HepG2 (cell line): ENCODE results near the gene ANGPTL2. TPM values are rescaled to one million over a fixed set of nuclear protein-coding genes. Genes with fewer than 3 reads are reported as not detected.

ENCODE experiments used
- ATAC-seq: fragments of 200-7000 bp; cut with Tn5 transposase; 3 replicates; pipeline ENCODE4 v1.9.1; 2020; ENCODE audit warnings: mild to moderate bottlenecking, moderate library complexity
- BruUV-seq: library from RNA; stranded (reverse); fragments of 400-500 nt; replicated peaks from 2 replicates; lab custom pipeline; 2021; lab: Mats Ljungman, UMichigan
- CTCF ChIA-PET: fragments of 300-600 bp; formaldehyde crosslinking; extraction: SDS; loops from one replicate; lab custom pipeline; 2021; ENCODE audit warnings: low total read pairs, inconsistent platforms, low intra/inter-chr PET ratio; lab: Yijun Ruan, JAX
- POLR2A ChIA-PET: fragments of 350-600 bp; sonication (Branson Sonifier 250); formaldehyde crosslinking; loops from one replicate; lab custom pipeline; 2020; ENCODE audit warnings: antibody characterized with exemption, inconsistent platforms; lab: Yijun Ruan, JAX
- DNase-seq: peaks from one replicate; pipeline ENCODE4 v3.0.0-alpha.2; 2015; ENCODE audit warnings: low spot score
- FAIRE-seq: peaks from 3 replicates; lab custom pipeline; 2011; peaks lifted over from hg19 to GRCh38; lab: Jason Lieb, UNC
- H2AFZ ChIP-seq: one replicate; pipeline ENCODE4 v1.6.1; 2011; ENCODE audit warnings: low read length, inconsistent platforms
- H3K27ac ChIP-seq: fragments of 300-600 bp; 3 replicates; pipeline ENCODE4 v1.8.0; 2011; ENCODE audit warnings: mixed run types, mild to moderate bottlenecking, mixed read lengths, low read length, inconsistent platforms; ENCODE audit not compliant: insufficient read depth; ENCODE audit errors: extremely low read length
- H3K27me3 ChIP-seq, 2 experiments: fragments of 200-600 bp in 1 of 2; 2 replicates in 1 of 2; 3 replicates in 1 of 2; pipeline versions ENCODE4 v1.6.0 to v1.8.0; 2011; ENCODE audit warnings: low read length in 2 of 2, mild to moderate bottlenecking in 2 of 2, moderate library complexity in 2 of 2, inconsistent platforms in 1 of 2; ENCODE audit not compliant: insufficient read depth in 2 of 2, control insufficient read depth in 1 of 2
- H3K36me3 ChIP-seq, 2 experiments: fragments of 200-600 bp in 1 of 2; replicated peaks in 1 of 2; 2 replicates in 1 of 2; 3 replicates in 1 of 2; pipeline versions ENCODE4 v1.5.1 to v1.8.0; 2011; ENCODE audit warnings: low read length in 2 of 2, inconsistent platforms in 1 of 2; ENCODE audit not compliant: insufficient read depth in 2 of 2, control insufficient read depth in 1 of 2
- H3K4me1 ChIP-seq: 2 replicates; pipeline ENCODE4 v1.5.1; 2012; ENCODE audit warnings: low read length, inconsistent platforms; ENCODE audit not compliant: insufficient read depth
- H3K4me2 ChIP-seq: 2 replicates; pipeline ENCODE4 v1.6.0; 2011; ENCODE audit warnings: low read depth, low read length, inconsistent platforms
- H3K4me3 ChIP-seq, 3 experiments: fragments of 200-600 bp in 1 of 3; sonication (generic), shearing (Covaris generic) in 1 of 3; replicated peaks in 1 of 3; 2 replicates each; pipeline ENCODE4 v1.5.1; 2011 to 2016; ENCODE audit warnings: low read length in 3 of 3, inconsistent platforms in 2 of 3, low read depth in 2 of 3, mild to moderate bottlenecking in 2 of 3, control low read depth in 1 of 3, mixed read lengths in 1 of 3; ENCODE audit not compliant: insufficient read depth in 1 of 3
- H3K79me2 ChIP-seq: one replicate; pipeline ENCODE4 v1.6.1; 2011; ENCODE audit warnings: low read length, inconsistent platforms; ENCODE audit not compliant: insufficient read depth
- H3K9ac ChIP-seq: 2 replicates; pipeline ENCODE4 v1.6.0; 2011; ENCODE audit warnings: mild to moderate bottlenecking, low read depth, low read length, inconsistent platforms; ENCODE audit not compliant: insufficient read depth
- H3K9me3 ChIP-seq: 2 replicates; pipeline ENCODE4 v1.5.1; 2012; ENCODE audit warnings: mild to moderate bottlenecking, low read length
- H4K20me1 ChIP-seq: 2 replicates; pipeline ENCODE4 v1.6.0; 2011; ENCODE audit warnings: inconsistent platforms, mild to moderate bottlenecking, low read length, moderate library complexity; ENCODE audit not compliant: insufficient read depth
- FLYWCH1 ChIP-seq: sonication (generic); formaldehyde crosslinking; IDR thresholded peaks from 2 replicates; pipeline ENCODE4 v1.8.1; 2023; ENCODE audit warnings: mild to moderate bottlenecking, missing genetic modification reagents
- GFI1 ChIP-seq: sonication (generic); formaldehyde crosslinking; IDR thresholded peaks from 2 replicates; pipeline ENCODE4 v1.5.0; 2020; ENCODE audit warnings: missing genetic modification reagents, mild to moderate bottlenecking, borderline replicate concordance
- HOXA3 ChIP-seq: sonication (generic); formaldehyde crosslinking; IDR thresholded peaks from 2 replicates; pipeline ENCODE4 v1.5.0; 2020; ENCODE audit warnings: missing genetic modification reagents
- IKZF4 ChIP-seq: sonication (generic); formaldehyde crosslinking; IDR thresholded peaks from 2 replicates; pipeline ENCODE4 v1.5.1; 2020; ENCODE audit warnings: borderline replicate concordance, mild to moderate bottlenecking, low read depth, missing genetic modification reagents; ENCODE audit errors: not compliant biosample characterization
- KDM6A ChIP-seq: IDR thresholded peaks from 2 replicates; pipeline ENCODE4 v1.6.1; 2016; ENCODE audit warnings: low read depth
- MED8 ChIP-seq: sonication (generic); formaldehyde crosslinking; IDR thresholded peaks from 2 replicates; pipeline ENCODE4 v1.8.1; 2023; ENCODE audit warnings: mild to moderate bottlenecking, missing genetic modification reagents; ENCODE audit not compliant: insufficient replicate concordance
- MIER2 ChIP-seq: IDR thresholded peaks from 2 replicates; pipeline ENCODE4 v1.6.1; 2016; ENCODE audit warnings: missing biosample characterization, missing genetic modification reagents
- RAD51 ChIP-seq: fragments of 450-650 bp; IDR thresholded peaks from 2 replicates; pipeline ENCODE4 v1.6.1; 2016; ENCODE audit warnings: borderline replicate concordance
- SRSF9 ChIP-seq: fragments of 200-400 bp; formaldehyde crosslinking; IDR thresholded peaks from 2 replicates; pipeline ENCODE4 v1.6.1; 2018; ENCODE audit warnings: borderline replicate concordance, mild to moderate bottlenecking, low read depth, low read length; ENCODE audit not compliant: insufficient read depth, poor library complexity, severe bottlenecking
- YY1 ChIP-seq: IDR thresholded peaks from 2 replicates; pipeline ENCODE4 v1.6.1; 2011; ENCODE audit warnings: low read length, low read depth, moderate library complexity, mild to moderate bottlenecking; ENCODE audit not compliant: insufficient read depth, insufficient replicate concordance
- ZFP1 ChIP-seq: IDR thresholded peaks from 2 replicates; pipeline ENCODE4 v1.6.1; 2016
- ZMYM3 ChIP-seq: sonication (generic); formaldehyde crosslinking; IDR thresholded peaks from 2 replicates; pipeline ENCODE4 v1.5.1; 2020; ENCODE audit warnings: mild to moderate bottlenecking, missing genetic modification reagents
- ZNF142 ChIP-seq: sonication (generic); formaldehyde crosslinking; IDR thresholded peaks from 2 replicates; pipeline ENCODE4 v1.4.0; 2020; ENCODE audit warnings: missing genetic modification reagents
- ZNF235 ChIP-seq: sonication (generic); formaldehyde crosslinking; IDR thresholded peaks from 2 replicates; pipeline ENCODE4 v1.8.1; 2023; ENCODE audit warnings: mild to moderate bottlenecking, missing genetic modification reagents, borderline replicate concordance
- ZNF552 ChIP-seq: sonication (generic); formaldehyde crosslinking; IDR thresholded peaks from 2 replicates; pipeline ENCODE4 v1.9.0; 2022; ENCODE audit warnings: missing genetic modification reagents, mild to moderate bottlenecking, borderline replicate concordance
- ZNF557 ChIP-seq: sonication (generic); formaldehyde crosslinking; IDR thresholded peaks from 2 replicates; pipeline ENCODE4 v1.4.0; 2020; ENCODE audit warnings: missing genetic modification reagents
- ZNF563 ChIP-seq: sonication (generic); formaldehyde crosslinking; IDR thresholded peaks from 2 replicates; pipeline ENCODE4 v1.8.0; 2022; ENCODE audit warnings: mild to moderate bottlenecking, moderate library complexity, missing genetic modification reagents
- ZNF740 ChIP-seq: sonication (generic); formaldehyde crosslinking; IDR thresholded peaks from 2 replicates; pipeline ENCODE4 v1.4.0; 2020; ENCODE audit warnings: missing genetic modification reagents
- ZSCAN31 ChIP-seq: sonication (generic); formaldehyde crosslinking; IDR thresholded peaks from 2 replicates; pipeline ENCODE4 v1.5.0; 2020; ENCODE audit warnings: low read depth, mild to moderate bottlenecking, missing genetic modification reagents
- in situ Hi-C: cut with HindIII; loops from 2 replicates; pipeline ENCODE4 v1.10.0; 2017; ENCODE audit warnings: low pct_unique_long_range_greater_than_20kb; ENCODE audit not compliant: extremely low pct_ligation_motif_present
- intact Hi-C: fragments of 100-400 bp; cut with micrococcal nuclease; formaldehyde crosslinking; loops from one replicate; pipeline ENCODE4 v1.10.0; 2022; ENCODE audit not compliant: unreplicated experiment
- polyA plus RNA-seq, 8 experiments: library from polyadenylated mRNA; depleted of rRNA in 3 of 8; stranded (reverse) in 7 of 8; unstranded in 1 of 8; fragments of >200 nt; fragmentation: Illumina TruSeq in 4 of 8; extraction: Trizol in 4 of 8; gene quantifications; 2 replicates each; pipeline versions ENCODE4 v1.2.1 to v1.2.3, GENCODE V29; 2011 to 2016; ENCODE audit warnings: low read depth in 4 of 8, missing spikeins in 1 of 8, mixed read lengths in 1 of 8; ENCODE audit not compliant: insufficient read depth in 1 of 8
- total RNA-seq, 5 experiments: library from RNA; depleted of rRNA; stranded (reverse); fragments of >200 nt; fragmentation: Illumina TruSeq; extraction: Trizol; gene quantifications; 2 replicates each; pipeline ENCODE4 v1.2.3, GENCODE V29; 2016; ENCODE audit warnings: low read depth in 1 of 5

The ANGPTL2 gene
- total and polyA plus RNA-seq, 2 of the 13 experiments (the other 11 are each of a cell fraction or from before 2014, with no cell fraction given) = 0.91 to 21.0 TPM

- no peak overlapping the region for H3K9ac ChIP-seq
- CTCF ChIA-PET = no interaction called here
- POLR2A ChIA-PET = no interaction called here
- ATAC-seq (no peak), DNase-seq (no peak), FAIRE-seq (no peak)
- no peaks in the 10 kb centered on the region for H3K9me3 ChIP-seq
- no peaks in the 10 kb centered on the region for H4K20me1 ChIP-seq
- intact Hi-C loops (no loop called here), in situ Hi-C loops (no loop called here)
- H3K79me2 ChIP-seq = no peaks in the 10 kb centered on the region
- no TSS peak for BruUV-seq
- TF ChIP-seq KDM6A (CRISPR knock-in tag) = no peak
- no peak for TF ChIP-seq SRSF9
- TF ChIP-seq FLYWCH1 (CRISPR knock-in tag) = no peak
- TF ChIP-seq MIER2 = no peak
- no peak for TF ChIP-seq MED8 (CRISPR knock-in tag)
- no peak for TF ChIP-seq ZNF557
- TF ChIP-seq ZMYM3 (CRISPR knock-in tag) = no peak
- no peak for TF ChIP-seq ZNF563 (CRISPR knock-in tag)
- no peak for TF ChIP-seq GFI1 (CRISPR knock-in tag)
- no peak for TF ChIP-seq ZNF552 (CRISPR knock-in tag)
- no peak for TF ChIP-seq ZSCAN31
- no peak for TF ChIP-seq IKZF4 (CRISPR knock-in tag)
- no peak for TF ChIP-seq RAD51
- TF ChIP-seq ZNF740 (CRISPR knock-in tag) = no peak
- no peak for TF ChIP-seq ZNF142 (CRISPR knock-in tag)
- TF ChIP-seq ZFP1 = no peak
- no peak for TF ChIP-seq ZNF235 (CRISPR knock-in tag)
- TF ChIP-seq HOXA3 (CRISPR knock-in tag) = no peak
- no peak for TF ChIP-seq YY1
- no peaks in the 10 kb centered on the region for H3K36me3 ChIP-seq
- no peak overlapping the region for H3K4me2 ChIP-seq
- peaks cover 10% of the 10 kb centered on the region for H3K4me1 ChIP-seq
- no peak overlapping the region for H3K27ac ChIP-seq
- H3K4me3 ChIP-seq = no peak overlapping the region
- no peaks in the 10 kb centered on the region for H3K27me3 ChIP-seq
- no peak overlapping the region for H2AFZ ChIP-seq
Observed at GRCh38 chr9:127055745-127056402, 66.6 kb downstream of the ANGPTL2 start.
